GM12801 (cell line): Measurements from ENCODE around the gene EMILIN1.

ENCODE experiments used
- CTCF ChIP-seq: IDR thresholded peaks from one replicate; pipeline ENCODE4 v1.5.1; 2011; ENCODE audit warnings: control low read depth; ENCODE audit not compliant: insufficient read length; ENCODE audit errors: extremely low read depth

EMILIN1 gene

DNA sequence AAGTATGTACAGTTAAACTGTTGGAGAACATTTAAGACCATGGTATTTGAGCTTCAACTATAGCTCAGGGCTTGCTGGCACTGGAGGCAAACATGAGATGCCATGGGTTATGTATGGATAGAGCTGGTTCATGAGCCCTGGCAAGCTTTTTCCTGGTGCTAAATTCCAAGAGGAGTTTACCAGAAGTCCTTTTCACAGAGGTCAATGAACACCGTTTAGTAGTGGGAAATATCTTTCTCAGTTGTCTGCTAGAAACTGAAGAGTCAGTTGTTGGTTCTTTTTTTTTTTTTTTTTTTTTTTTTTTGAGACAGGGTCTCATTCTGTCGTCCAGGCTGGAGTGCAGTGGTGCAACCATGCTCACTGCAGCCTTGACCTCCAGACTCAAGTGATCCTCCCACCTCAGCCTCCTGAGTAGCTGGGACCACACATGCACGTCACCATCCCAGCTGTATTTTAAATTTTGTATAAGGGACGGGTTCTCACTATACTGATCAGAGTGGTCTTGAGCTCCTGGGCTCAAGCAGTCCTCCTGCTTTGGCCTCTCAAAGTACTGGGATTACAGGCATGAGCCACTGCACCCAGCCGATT is 9.5 kb downstream of the EMILIN1 start:
- TF ChIP-seq CTCF = no peak

GRCh38 chr2:27088634-27089033 is 10.2 kb downstream of the EMILIN1 start:
- no peak for TF ChIP-seq CTCF

DNA sequence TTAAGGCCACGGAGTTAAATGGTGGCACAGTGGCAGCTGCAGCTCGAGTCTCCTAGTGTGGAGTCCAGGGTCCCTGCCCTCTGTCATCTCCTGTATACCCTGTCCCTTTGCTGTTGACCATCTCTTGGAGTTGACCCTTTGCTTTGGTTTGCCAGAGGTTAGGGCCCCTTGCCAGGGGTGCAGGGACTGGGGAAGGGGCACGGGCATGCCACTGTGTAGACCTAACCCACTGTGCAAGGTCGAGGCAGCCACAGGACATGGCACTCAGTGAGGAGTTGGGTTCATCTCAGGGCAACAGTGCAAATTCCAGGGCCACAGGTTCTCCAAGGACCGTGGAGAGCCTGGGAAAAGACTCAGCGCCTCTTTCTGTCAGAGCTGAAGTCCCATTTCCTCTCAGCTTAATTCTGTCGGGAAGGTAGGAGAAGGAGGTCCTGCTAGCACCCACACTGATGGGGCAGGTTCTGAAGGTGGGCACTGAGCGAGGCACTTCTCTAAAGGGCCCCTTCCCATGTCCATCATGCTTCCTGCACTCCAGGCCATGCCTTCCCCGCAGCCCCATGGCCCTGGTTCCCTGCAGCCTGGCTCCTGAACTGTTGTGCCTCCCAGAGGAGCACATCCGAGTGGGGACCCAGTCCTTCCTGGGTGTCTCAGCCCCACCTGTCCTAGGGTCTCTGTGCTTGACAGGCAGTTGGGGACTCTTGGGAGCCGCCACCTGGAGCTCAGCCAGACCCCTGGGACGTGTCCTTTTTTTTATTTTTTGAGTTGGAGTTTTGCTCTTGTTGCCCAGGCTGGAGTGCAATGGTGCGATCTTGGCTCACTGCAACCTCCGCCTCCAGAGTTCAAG is 10.9 kb downstream of the EMILIN1 start:
- no peak for TF ChIP-seq CTCF

GRCh38 chr2:27091746-27092695 is 13.6 kb downstream of the EMILIN1 start:
- no peak for TF ChIP-seq CTCF

DNA sequence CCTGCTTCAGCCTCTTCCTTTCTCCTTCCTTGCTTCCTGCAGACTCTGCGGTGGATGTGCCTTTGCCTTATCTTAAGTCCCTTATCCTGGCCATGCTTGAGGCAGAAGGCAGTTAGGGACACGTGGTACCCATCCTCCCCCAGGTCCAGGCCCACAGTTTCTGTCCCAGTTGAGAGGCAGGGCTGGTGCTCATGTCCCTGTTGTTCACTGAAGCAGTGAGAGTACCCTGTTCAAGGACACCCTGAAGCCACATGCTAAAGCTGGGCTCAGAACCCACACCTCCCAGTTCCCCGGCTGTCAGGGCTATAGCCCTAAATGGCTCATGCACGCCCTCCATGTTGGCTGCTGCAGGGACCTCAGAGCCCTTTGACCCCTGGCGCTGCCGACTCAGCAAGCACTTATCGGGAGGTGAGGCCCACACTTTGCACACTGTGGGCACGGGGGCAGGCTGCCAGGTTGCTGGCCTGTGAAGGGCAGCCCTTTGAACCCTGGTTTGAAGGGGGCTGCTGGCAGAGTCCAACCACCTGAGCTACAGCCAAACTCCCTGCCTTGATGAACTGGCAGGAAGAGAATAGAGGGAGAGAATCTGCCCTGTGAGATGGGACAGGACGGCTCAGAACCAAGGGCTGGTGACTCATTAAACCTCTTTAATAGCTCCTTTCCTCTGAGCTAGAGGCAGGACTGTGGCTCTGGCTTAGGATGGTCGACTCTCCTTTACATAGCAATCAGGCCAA is 14.4 kb downstream of the EMILIN1 start:
- no peak for TF ChIP-seq CTCF

DNA sequence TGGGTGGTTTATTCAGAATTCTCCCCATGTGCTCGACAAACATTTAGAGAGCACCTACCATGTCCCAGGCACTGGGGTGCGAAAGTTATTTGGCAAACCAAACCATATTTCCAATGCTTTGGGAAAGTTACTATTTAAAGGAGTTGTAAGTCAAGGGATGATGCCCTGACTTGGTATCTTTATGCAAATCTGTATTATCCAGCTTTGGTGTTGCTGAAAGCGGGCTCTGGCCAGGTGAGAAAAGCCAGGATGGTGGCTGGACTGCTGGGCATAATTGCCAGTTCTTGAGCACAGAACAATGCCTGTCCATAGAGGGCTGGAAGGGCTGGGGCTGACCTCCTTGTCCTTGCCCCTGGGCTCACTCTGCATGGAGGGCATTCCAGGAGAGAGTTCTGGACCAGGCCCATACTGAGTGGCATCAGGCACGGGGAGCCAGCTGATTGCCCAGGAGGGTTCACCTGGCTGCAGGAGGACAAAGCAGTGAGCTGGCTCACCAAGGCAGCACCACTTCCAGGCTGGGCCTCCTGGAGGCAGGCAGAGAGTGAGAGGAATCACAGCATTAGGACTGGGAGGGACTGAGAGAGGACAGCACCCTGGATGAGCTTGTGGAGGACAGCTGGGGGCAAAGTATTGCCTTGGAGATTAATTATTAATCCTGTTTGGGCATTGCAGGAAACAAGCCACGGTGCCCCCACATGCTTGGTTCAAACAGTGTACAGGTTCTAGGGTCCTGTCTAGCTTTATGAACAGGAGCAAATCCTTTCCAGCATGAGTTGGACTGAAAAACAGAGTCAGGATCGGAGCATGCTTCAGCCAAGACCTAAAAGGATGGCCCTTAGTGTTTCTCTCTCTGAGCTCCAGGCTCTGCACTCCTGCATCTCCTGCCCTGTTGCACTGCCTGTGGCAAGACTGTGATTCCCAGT is 15.3 kb downstream of the EMILIN1 start:
- no peak for TF ChIP-seq CTCF
